ENCODE measurements around the gene ZNF688. TPM values are rescaled to one million over a fixed set of nuclear protein-coding genes. Genes with fewer than 3 reads are reported as not detected.

Gene ZNF688
- total RNA-seq, 4 donors from 2014 or later: 5.4 to 15.3 (median 10.2) TPM

DNA sequence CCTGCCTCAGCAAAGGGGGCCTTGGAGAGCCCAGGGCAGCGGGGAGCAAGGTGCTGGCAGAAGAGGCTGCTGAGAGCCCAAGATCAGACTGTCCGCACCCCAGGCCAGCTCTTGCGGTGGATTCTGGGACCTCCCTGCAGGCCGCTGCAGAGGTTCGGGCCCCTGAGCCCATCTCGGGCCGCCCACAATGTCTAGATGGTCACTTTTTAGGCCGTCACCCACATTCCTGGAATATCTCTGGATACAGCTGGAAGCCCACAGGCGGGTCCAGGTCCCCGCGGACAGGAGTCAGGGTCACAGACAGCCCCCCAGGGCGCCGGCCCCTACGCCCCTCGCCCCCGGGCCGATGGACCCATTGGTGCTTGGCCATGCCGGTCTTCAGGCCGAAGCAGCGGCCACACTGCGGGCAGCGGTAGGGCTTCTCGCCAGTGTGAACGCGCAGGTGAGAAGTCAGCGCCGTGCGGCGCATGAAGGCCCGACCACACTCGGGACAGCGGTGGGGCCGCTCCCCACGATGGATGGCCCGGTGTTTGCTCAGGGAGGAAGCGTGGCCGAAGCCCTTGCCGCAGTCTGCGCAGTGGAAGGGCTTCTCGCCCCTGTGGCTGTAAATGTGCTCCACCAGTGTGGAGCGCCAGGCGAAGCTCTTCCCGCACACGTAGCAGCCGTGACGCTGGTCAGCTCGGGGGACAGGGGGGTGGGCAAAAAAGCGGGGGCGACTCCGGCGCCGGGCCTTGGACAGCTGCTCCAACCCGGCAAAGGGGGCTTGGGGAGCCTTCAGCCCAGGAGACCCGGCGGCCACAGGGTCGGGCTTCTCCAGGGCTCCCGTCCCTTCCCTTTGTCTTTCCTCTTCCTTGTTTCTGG, 39.0 kb downstream of the ZNF688 start:
- intact Hi-C loops (cut with DNase I): no loop called here
- Histone ChIP-seq H3K4me3 (no peak overlapping the region), H3K27ac (no peak overlapping the region), H3K9me3 (no peaks in the 10 kb centered on the region), H3K36me3 (peaks cover 8 to 27% (median 11%) of the 10 kb centered on the region in 3 donors), H3K27me3 (no peaks in the 10 kb centered on the region), H3K4me1 (peaks cover 30 to 73% (median 36%) of the 10 kb centered on the region in 3 donors)
- 96% methylated on average over 5 to 14 of the region's 57 CpGs for WGBS, 2 donors
- DNase-seq: no peak
- no peak for TF ChIP-seq POLR2A (IDR thresholded peaks at IDR 0.05)
- TF ChIP-seq, protein P1, sequence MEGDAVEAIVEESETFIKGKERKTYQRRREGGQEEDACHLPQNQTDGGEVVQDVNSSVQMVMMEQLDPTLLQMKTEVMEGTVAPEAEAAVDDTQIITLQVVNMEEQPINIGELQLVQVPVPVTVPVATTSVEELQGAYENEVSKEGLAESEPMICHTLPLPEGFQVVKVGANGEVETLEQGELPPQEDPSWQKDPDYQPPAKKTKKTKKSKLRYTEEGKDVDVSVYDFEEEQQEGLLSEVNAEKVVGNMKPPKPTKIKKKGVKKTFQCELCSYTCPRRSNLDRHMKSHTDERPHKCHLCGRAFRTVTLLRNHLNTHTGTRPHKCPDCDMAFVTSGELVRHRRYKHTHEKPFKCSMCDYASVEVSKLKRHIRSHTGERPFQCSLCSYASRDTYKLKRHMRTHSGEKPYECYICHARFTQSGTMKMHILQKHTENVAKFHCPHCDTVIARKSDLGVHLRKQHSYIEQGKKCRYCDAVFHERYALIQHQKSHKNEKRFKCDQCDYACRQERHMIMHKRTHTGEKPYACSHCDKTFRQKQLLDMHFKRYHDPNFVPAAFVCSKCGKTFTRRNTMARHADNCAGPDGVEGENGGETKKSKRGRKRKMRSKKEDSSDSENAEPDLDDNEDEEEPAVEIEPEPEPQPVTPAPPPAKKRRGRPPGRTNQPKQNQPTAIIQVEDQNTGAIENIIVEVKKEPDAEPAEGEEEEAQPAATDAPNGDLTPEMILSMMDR (IDR thresholded peaks at IDR 0.05): no peak

DNA sequence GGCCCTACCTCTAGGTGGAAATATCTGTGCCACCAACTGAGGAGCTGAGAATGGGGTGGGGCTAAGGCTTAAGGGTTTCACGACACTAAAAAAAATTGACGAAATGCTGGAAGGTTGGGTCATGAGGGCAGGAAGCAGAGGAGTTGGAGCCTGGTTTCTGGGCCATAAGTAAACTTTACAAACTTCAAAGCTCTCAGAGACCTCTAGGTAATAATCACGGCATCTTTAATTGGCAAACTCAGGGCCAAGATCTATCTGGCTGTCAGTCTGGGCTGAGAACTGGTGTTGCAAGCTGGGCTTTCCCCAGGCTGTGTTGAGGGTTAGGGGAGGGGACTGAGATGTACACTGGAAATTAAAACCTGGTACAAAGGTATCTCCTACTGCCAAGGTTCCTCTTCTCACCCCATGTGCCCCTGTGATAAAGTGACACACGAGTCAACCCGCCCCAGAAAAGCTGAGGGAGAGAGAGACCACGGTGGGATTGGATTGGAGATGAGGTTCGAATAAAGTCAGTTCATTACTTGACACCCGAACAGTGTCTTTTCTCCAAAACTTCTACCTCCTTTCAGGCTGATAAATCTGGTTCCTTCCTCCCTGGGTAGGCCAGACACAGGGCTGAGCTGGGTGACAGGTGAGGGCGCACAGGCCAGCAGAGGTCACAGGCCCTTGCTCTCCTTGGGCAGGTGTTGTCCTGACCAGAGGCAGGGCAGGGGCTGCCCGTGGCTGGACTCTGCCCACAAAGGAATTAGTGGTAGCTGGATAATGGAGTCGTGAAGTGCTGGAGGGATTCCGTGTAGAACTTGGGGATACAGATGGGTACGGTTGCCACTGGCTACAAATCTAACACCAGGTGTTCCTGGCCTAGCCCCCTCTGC, 41.1 kb downstream of the ZNF688 start:
- Histone ChIP-seq H3K4me3 (no peak overlapping the region), H3K27ac (no peak overlapping the region), H3K27me3 (no peaks in the 10 kb centered on the region), H3K36me3 (peaks cover 8 to 27% (median 11%) of the 10 kb centered on the region in 3 donors), H3K4me1 (peaks cover 25 to 68% (median 29%) of the 10 kb centered on the region in 3 donors), H3K9me3 (no peaks in the 10 kb centered on the region)
- no peak for DNase-seq
- WGBS, 2 donors: 68 to 74% methylated on average over 12 to 13 of the region's 13 CpGs
- intact Hi-C loops (cut with DNase I): no loop called here
- no peak for TF ChIP-seq POLR2A (IDR thresholded peaks at IDR 0.05)
- TF ChIP-seq, protein P1 (IDR thresholded peaks at IDR 0.05): no peak

DNA sequence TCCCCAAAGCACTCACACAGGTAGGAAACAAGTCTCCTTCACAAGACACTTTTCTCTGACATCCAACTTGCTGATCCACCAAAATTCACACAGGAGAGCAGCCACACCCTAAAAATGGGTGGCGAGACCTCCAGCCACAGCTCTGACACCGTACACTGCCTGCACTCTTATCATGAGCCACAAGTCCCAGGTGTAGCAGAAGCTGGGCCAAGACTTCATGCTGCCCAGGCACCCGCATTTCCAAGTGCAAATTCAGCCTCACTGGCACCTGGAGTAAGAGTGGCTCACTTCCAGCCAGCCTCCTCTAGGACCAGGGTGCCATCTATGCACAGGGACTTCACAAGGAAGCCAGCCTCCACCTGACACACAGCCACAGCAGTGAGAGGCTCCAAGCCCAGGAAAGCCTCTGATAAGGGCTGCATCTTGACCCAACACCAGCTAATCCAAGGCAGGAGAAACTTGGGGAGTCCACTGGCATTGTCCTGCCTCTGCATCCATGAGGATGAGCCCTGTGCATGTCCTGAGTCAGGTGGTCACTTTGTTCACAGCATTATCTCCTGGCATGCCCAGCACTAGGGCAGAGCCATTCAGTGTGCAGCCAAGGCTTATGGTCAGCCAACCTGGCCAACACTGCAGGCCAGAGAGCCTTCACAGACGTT, 42.6 kb downstream of the ZNF688 start:
- Histone ChIP-seq H3K4me1 (peaks cover 23 to 76% (median 25%) of the 10 kb centered on the region in 3 donors), H3K9me3 (no peaks in the 10 kb centered on the region), H3K27me3 (no peaks in the 10 kb centered on the region), H3K4me3 (no peak overlapping the region), H3K36me3 (peaks cover 8 to 42% (median 11%) of the 10 kb centered on the region in 3 donors), H3K27ac (peak overlapping the region; percentile 39 to 100 (median 95))
- intact Hi-C loops (cut with DNase I): loop anchor here (5.0 kb wide), 1 partner anchor 82 kb away; the partner anchor contains the start of gene SEPHS2
- DNase-seq: no peak
- 56 to 57% methylated on average over 2 to 4 of the region's 4 CpGs for WGBS, 2 donors
- no peak for TF ChIP-seq POLR2A (IDR thresholded peaks at IDR 0.05)
- TF ChIP-seq, protein P1 (IDR thresholded peaks at IDR 0.05): no peak

DNA sequence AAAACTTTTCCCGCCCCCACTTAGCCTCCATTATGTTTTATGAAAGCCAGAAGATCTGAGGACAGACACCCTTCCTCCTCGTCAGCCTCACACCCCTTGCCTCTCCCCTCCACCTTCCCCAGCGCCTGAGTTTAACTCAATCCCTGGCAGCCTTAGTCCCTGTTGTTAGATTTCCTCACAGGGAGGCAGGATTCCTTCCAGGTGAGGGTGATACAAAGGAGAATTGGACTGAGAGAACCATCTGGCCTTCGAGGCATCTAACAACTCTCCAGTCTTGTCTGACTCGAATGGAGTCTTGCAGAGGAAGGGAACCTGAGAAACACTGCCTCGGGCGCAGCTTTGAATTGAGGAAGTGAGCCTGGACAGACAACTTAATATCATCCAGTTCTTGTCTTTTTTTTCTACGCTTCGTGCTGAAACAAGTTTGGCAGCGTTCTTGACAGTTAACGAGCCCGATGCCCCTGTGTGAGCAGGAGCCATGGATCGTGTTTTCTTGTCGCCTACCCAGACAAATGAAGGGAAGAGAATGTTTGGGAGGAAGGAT, 43.8 kb downstream of the ZNF688 start:
- peak overlapping the region; percentile 93 to 100 (median 96) for H3K27ac ChIP-seq
- TF ChIP-seq, protein P1 (IDR thresholded peaks at IDR 0.05): peak in 1 of 6 experiments; percentile 3
- TF ChIP-seq POLR2A (IDR thresholded peaks at IDR 0.05): no peak
- no peaks in the 10 kb centered on the region for H3K27me3 ChIP-seq
- H3K4me1 ChIP-seq: peaks cover 16 to 64% (median 17%) of the 10 kb centered on the region in 3 donors
- intact Hi-C loops (cut with DNase I): loop anchor here (5.0 kb wide), 1 partner anchor 80 kb away; the partner anchor contains the start of gene SEPHS2
- H3K36me3 ChIP-seq: peaks cover 6 to 39% (median 10%) of the 10 kb centered on the region in 3 donors
- WGBS, 2 donors: 4 to 11% methylated on average over 11 to 13 of the region's 14 CpGs
- H3K4me3 ChIP-seq: peak overlapping the region; percentile 71 to 92 (median 82)
- no peak for DNase-seq
- no peaks in the 10 kb centered on the region for H3K9me3 ChIP-seq
